Raji (cell line): Measurements from ENCODE around the gene MTARC1.

ENCODE experiments used
- POLR2A ChIP-seq: IDR thresholded peaks from 2 replicates; pipeline ENCODE4 v1.6.1; 2011; ENCODE audit warnings: low read depth, low read length, control low read depth; ENCODE audit not compliant: insufficient read depth

Gene MTARC1

DNA sequence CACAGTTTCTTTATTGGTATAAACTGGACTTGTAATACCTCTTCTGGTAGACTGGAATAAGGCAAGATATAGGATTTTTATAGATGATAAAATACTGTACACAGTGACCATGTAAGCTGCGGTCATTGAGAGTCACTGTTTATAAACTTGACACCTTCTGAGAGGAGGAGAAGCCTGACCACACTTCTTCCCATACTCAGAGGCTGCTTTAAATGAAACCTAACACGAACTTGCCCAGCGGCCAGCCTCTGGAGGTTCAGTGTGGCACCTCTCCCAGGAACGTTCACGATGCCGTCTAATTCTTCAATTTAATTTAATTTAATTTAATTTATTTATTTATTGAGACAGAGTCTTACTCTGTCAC is 22.5 kb downstream of the MTARC1 start:
- no peak for TF ChIP-seq POLR2A

DNA sequence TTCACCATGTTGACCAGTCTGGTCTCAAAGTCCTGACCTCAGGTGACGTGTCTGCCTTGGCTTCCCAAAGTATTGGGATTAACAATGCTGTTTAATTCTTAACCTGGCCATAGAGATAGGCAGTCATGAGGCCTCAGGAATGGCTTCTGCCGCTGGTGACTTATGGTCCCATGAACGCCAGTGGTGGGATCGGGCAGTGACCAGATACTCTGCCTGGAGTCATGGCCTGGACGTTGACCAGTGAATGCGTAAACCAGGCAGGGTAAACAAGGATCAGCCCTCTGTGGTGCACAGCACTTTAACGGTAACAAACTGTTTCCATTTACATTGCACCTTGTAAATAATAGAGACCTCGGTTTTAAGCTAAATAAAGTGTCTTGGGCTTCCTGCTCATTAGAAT is 23.0 kb downstream of the MTARC1 start:
- TF ChIP-seq POLR2A = no peak

DNA sequence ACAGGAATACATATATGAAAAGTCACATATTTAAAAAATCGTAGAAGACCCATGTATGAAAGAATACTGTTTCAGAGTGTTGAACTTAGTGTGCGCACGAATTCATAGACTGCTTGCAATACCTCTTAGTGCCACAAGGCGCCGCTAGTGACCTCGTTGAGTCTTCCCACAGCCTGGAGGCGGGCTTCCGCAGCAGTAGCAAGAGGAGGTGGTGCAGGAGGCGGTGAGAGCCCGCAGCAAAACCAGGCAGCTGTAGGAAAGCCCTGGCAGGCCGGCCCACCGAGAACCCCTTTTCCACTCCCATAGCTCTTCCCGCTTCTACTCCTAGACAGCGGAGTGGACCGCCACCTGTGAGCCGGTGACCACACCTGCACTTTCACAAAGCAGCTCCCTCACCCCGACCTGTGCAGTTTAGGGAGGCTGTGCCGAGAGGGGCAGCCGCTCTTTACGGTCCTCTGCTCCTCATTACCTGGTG is 23.5 kb downstream of the MTARC1 start:
- TF ChIP-seq POLR2A = no peak

DNA sequence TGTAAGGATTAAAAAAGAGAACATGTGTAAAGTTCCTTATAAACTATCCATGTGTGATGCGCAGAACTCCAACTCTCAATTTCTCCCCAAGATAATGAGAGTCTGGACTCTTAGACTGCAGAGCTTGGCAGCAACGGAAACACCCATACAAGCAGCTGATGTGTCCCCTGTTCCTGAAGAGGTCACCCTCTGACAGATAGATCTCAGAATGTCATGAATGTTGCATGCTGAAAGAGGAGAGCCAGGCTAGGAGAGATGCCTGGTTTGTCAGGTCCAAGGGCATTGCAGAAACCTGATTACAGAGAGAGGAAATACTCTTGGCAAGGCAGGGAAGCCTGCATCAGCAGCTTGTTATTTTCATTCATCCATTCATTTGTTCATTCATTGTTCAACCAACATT is 24.2 kb downstream of the MTARC1 start:
- no peak for TF ChIP-seq POLR2A

DNA sequence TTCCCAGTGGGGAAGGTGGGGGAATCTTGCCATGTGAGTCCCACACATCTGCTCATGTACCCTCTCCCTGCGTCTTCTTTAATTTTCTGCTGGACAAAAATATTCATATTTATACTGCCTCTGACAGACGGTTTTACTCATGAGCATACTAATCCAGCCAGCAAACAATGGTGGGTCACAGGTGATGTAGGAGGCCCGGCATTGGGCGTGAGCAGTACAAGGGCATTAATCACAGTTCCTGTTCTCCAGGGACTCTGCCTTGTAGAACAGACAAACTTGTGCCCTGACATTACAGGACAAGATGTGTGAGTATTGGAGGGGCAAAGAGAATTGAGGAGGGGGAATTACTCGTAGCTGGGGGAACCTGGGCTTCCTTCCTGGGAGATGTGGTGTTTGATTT is 25.0 kb downstream of the MTARC1 start:
- TF ChIP-seq POLR2A = no peak

DNA sequence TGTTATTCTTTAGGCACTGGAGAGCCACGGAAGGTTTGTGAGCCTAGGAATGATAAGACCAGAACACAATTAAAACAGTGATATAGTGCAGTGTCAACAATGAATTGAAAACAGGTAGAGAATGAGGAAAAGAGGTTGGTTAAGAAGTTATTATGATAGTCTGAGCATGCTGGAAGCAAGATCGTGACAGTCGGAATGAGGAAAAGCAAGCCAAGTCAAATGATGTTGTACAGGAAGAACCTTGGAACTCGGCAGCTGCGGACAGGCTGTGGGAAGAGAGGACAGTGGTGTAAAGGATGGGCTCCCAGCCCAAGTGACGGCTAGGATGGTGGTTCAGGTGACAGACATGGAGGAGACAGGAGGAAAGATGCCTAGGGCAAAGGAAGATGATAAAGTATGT is 25.6 kb downstream of the MTARC1 start:
- no peak for TF ChIP-seq POLR2A

DNA sequence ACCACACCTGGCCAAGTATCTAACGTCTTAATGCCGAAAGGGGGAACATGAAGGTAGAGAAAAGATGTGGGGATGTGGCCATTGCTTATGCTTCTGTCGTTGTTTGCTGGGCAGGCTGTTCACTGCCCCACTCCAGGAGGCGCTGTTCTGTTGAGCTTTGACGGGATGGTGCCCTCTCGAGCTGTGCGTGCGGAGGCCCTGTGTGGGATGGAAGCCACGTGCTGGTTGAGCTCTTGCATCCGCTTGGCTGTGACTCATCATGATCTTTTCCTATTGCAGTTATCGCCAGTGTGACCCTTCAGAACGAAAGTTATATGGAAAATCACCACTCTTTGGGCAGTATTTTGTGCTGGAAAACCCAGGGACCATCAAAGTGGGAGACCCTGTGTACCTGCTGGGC is 26.3 kb downstream of the MTARC1 start:
- no peak for TF ChIP-seq POLR2A

DNA sequence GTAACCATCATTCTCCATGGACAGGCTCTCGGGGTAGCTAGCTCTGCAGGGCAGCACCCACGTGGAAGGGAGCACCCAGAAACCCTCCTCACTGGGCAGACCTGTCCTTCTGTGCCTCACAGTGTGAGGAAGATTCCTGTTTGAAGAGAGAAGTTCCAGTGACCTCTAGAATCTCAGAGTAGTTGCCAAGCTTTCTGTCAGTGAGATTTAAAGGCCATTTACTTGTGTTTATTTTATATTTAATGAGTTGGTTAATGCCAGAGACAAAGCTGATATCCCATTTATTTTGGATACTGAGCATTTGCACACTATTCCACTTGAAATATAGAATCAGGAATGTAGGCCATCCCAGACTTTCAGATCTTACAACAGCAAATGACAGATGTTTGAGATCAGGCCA is 28.7 kb downstream of the MTARC1 start:
- no peak for TF ChIP-seq POLR2A

DNA sequence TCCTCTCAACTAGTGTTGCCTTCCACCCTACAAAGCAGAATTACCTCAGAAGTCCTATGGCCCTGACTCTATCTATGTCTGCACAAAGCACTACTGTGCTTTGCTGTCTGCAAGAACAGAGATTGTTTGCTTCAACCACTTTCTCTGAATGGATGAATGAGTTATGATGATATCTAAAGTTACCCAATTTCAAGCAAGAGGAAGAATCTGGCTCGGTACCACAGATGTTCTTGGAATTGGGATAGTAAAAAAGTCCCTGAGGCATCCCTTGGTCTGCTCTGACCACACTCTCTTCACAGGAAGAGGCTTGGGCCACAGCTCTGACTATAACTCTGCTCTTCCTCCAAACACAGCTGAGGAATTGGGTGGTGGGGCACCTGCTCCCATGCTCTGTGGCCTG is 31.2 kb downstream of the MTARC1 start:
- no peak for TF ChIP-seq POLR2A

DNA sequence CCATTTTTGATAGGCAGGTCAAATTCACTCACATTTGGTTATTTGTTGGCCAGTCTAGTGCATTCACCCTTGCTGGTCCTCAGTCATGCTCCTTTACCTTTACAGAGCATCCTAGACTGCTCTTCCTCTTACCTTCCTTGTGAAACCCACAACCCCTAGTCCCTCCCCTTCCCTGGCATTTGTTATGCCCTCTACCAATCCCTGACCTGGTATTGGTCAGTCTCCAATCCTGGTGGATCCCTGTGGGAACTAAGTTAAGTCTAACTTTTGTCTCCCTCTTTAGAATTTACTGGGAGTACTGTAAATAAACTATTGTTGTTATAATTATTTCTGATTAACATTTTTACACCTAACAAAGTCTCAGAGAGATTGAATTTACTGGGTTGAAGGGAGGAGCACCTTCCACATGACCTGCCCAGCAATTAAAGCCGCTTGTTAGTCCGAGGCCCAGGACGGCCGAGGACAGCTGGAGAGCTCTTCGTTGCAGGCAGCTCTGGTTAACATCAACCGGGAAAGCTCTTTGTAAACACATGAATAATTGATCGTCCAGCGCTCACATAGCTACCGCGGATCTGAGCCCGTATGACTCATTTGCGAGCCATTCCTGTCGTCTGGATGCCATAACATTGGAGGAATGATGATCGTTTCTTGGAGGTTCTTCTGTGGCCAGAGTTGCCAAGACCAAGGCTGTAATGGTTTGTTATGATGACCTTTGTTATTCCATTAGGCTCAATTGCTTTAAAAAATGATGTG is 31.9 kb downstream of the MTARC1 start:
- TF ChIP-seq POLR2A = no peak

DNA sequence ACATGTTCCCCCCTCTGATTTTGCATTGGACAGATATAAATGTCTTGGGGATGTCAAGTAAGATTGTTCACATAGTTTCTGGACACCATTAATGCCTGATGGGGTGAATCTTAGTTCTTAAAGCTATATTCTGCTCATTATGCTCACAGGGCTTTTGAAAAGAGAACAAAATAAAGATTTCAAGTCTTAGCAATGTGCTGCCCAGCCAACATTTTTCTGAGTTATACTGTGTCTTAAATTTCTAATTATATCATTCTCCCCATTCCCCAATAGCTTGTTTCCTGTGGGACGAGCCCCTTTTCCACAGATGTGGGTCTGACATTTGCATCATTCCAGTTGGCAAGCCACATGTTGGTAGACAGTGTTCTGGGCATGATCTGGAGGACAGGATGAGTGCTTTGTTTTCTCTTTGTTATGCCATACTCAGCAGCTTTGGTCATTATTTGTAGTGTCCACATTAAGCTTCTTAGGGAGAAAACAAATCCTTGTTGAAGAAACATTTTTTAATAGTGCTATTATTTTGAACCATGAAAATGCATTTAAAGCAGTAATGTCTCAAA is 32.8 kb downstream of the MTARC1 start:
- TF ChIP-seq POLR2A = no peak

DNA sequence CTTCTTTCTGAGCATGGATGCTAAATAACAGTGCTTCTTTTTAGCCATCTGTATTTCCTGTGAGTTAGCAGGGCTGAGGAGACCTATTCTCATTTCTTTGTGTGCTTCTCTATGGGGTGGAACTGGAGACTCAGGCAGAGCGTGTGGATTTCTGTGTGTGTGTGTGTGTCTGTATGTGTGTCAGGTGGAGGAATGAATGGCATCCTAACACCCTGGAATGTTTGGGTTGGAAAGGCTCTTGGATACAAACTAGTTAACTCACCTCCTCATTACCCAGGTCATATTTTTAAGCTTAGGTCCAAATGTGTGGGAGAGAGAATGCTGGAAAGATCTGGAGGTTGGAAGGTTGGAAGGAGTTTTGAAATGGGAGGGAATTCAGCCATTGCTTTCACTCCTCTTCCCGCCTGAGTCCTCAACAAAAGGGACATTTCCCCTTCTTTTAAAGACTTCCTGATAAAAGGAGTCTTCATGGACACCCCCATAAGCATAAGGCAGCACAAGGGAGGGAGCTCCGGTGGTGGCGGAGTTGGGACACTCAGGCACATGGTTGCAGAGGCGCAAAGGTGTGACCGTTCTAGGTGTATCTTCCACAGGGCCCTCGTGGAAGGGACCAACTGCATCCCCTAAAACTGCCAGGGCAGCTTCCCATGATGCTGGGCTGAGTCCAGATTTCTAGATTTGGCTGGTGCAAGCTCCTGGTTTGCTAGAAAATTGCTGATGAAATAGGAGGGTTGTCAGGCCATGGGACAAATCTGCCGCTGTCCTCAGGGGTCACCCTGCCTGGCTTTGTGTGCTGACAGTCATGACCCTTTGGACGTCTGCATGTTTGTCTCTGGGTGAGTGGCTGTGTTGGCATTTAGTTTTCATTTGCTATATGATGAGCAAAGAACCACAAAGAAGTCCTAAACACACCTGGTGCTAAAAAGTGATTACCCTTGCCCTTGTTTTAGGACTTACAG is 37.6 kb downstream of the MTARC1 start:
- TF ChIP-seq POLR2A = no peak

DNA sequence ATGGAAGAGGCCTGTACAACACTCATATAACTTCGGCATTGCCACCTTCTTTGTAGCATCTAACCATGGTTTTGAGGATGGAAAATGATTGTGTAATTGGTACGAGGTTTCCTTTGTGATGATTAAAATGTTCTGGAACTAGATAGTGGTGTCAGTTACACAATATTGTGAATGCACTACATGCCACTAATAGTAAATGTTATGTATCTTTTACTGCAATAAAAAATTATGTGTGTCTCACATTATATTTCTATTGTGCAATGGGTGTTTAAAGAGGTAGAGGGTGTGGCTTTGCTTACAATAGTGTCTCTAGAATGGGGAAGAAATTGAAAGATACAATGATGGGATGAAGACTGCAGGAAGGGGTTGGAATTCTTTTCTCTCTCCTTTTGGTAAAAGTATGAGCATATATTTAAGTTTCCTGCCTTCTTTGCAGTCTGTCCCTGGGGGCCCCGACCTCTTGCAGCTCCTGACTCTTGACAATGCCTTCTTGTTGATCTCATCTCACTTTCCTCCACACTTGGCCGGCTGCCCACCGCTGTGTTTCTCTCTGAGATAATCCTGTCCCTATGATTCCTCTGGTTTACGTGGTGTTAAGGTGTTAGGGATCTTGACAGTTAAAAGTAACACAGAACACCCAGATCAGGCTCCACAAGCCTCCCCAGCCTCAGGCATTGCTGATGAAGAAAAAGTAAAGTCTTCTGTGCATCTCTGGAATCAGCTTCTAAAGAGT is 39.3 kb downstream of the MTARC1 start:
- TF ChIP-seq POLR2A = no peak

DNA sequence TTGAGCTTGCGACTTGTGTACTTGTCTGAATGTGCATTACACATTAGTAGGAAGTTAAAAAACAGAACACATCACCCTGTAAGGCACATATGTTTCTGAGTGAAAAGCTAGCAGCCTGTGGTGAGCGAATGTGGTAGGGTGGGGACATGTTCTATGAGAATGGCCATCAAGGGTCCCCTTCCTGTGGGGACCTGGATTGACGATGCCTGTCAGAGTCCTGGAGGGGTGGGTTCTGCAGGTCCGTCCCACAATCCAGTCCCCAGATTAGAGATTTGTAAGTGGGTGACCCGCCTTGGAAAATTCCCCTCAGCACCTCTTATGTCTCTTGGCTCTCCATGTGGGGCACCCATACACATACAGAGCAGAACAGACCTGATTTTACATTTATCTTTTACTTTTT is 40.0 kb downstream of the MTARC1 start:
- TF ChIP-seq POLR2A = no peak

DNA sequence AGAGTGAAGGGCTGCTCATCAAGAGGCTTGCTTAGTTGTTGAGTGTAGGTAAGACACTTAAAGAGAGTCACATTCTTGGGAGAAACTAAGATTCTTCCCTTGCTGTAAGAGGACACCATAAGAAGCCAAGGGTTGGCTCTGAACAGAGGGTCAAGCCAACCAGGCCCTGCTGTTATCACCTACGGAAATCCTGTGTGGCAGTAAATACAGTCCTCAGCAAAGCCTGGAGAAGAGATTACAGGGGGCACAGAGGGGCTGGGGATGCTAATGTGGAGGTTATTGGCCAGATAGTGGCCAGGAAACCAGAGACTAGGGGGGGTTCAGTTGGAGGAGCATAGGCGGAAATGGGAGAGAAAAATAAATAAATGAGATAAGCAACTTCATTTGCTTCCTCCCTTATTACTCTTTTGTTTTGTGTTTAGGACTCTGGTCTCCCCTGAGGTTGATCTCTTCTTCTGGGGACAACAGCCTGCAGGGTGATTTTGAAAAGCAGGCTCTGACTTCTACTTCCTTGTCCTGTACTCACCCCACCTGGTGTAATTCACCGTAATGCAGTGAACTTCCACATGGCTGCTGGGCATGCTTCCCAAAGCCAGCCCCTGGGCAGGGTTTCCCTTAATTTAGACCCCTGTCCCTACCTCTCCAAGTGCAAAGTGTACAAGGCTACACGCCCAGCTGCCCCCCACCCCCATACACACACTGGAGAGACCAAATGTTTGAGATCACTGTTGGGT is 40.9 kb downstream of the MTARC1 start:
- TF ChIP-seq POLR2A = no peak

DNA sequence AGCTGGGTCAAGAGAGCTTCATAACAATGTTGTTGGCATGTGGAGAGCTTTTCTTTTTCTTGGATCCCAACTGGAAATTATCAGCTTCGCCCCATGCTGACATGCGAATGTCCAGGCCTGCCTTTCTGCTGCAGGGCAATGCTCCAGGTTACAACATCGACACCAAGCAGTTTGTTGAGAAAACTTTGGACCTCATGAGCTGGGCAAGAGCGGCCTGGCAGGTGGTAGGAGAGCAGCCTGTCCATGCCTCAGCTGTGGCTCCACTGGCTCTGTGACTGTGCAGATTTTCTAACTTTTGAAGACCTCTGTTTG is 41.4 kb downstream of the MTARC1 start:
- no peak for TF ChIP-seq POLR2A
